Measurements from ENCODE around the gene GRM2. TPM values are rescaled to one million over a fixed set of nuclear protein-coding genes. Genes with fewer than 3 reads are reported as not detected.

The GRM2 gene
- 2.6 TPM for polyA plus RNA-seq (2013, experiment 1 of 2)
- polyA plus RNA-seq (2013, experiment 2 of 2) = 1.1 TPM

- Histone ChIP-seq H3K9me3 (ENCODE audit: control insufficient read depth, low read length) (no peaks in the 10 kb centered on the region), H3K4me1 (ENCODE audit: control insufficient read depth, insufficient read depth, low read length, poor library complexity, severe bottlenecking) (peaks cover 4% of the 10 kb centered on the region), H3K36me3 (ENCODE audit: control insufficient read depth, insufficient read depth, low read length) (no peaks in the 10 kb centered on the region), H3K4me3 (ENCODE audit: extremely low read depth, insufficient read depth, low read length, poor library complexity, severe bottlenecking) (peak within 1 kb of the TSS; percentile 43), H3K27ac (ENCODE audit: low read depth, low read length, severe bottlenecking) (no peak within 1 kb of the TSS)
- 0 to 2% methylated on average over 44 to 48 of the region's 69 CpGs for WGBS, 2 experiments (ENCODE audit: insufficient coverage in 2 of 2)
These were observed at the start of gene GRM2 for GRCh38 chr3:51706788-51707731. Gene GRM2, plus strand, starts transcription at chr3:51707068. Its CDS starts 1,916 bp downstream, at chr3:51708984.

GRCh38 chr3:51657234-51657633 lies 49.6 kb upstream of the GRM2 start:
- Histone ChIP-seq H3K4me3 (ENCODE audit: extremely low read depth, insufficient read depth, low read length, poor library complexity, severe bottlenecking) (no peak overlapping the region), H3K27ac (ENCODE audit: low read depth, low read length, severe bottlenecking) (no peak overlapping the region), H3K4me1 (ENCODE audit: control insufficient read depth, insufficient read depth, low read length, poor library complexity, severe bottlenecking) (no peaks in the 10 kb centered on the region), H3K36me3 (ENCODE audit: control insufficient read depth, insufficient read depth, low read length) (peaks cover 66% of the 10 kb centered on the region), H3K9me3 (ENCODE audit: control insufficient read depth, low read length) (no peaks in the 10 kb centered on the region)
- WGBS, 2 experiments (ENCODE audit: insufficient coverage in 2 of 2) = 100% methylated on average over 1 of the region's 3 CpGs; no CpG with 5 or more reads in 1 of the 2 experiments

GRCh38 chr3:51659942-51660341 lies 46.9 kb upstream of the GRM2 start:
- H3K9me3 ChIP-seq (ENCODE audit: control insufficient read depth, low read length) = no peaks in the 10 kb centered on the region
- no peak overlapping the region for H3K4me3 ChIP-seq (ENCODE audit: extremely low read depth, insufficient read depth, low read length, poor library complexity, severe bottlenecking)
- H3K36me3 ChIP-seq (ENCODE audit: control insufficient read depth, insufficient read depth, low read length) = peaks cover 78% of the 10 kb centered on the region
- 100% methylated on average over 4 to 6 of the region's 9 CpGs for WGBS, 2 experiments (ENCODE audit: insufficient coverage in 2 of 2)
- no peak overlapping the region for H3K27ac ChIP-seq (ENCODE audit: low read depth, low read length, severe bottlenecking)
- no peaks in the 10 kb centered on the region for H3K4me1 ChIP-seq (ENCODE audit: control insufficient read depth, insufficient read depth, low read length, poor library complexity, severe bottlenecking)

- 98% methylated on average over 14 of the region's 14 CpGs for WGBS, 2 experiments (ENCODE audit: insufficient coverage in 2 of 2)
- Histone ChIP-seq H3K27ac (ENCODE audit: low read depth, low read length, severe bottlenecking) (no peak overlapping the region), H3K36me3 (ENCODE audit: control insufficient read depth, insufficient read depth, low read length) (peaks cover 63% of the 10 kb centered on the region), H3K4me3 (ENCODE audit: extremely low read depth, insufficient read depth, low read length, poor library complexity, severe bottlenecking) (no peak overlapping the region), H3K4me1 (ENCODE audit: control insufficient read depth, insufficient read depth, low read length, poor library complexity, severe bottlenecking) (no peaks in the 10 kb centered on the region), H3K9me3 (ENCODE audit: control insufficient read depth, low read length) (no peaks in the 10 kb centered on the region)
These were observed 44.4 kb upstream of the GRM2 start for GRCh38 chr3:51662456-51662855.

- WGBS, 2 experiments (ENCODE audit: insufficient coverage in 2 of 2) = no CpG with 5 or more reads among the region's 1 CpG
- H3K4me3 ChIP-seq (ENCODE audit: extremely low read depth, insufficient read depth, low read length, poor library complexity, severe bottlenecking) = no peak overlapping the region
- peak overlapping the region; percentile 29 for H3K27ac ChIP-seq (ENCODE audit: low read depth, low read length, severe bottlenecking)
- peaks cover 16% of the 10 kb centered on the region for H3K36me3 ChIP-seq (ENCODE audit: control insufficient read depth, insufficient read depth, low read length)
- no peaks in the 10 kb centered on the region for H3K9me3 ChIP-seq (ENCODE audit: control insufficient read depth, low read length)
- peaks cover 18% of the 10 kb centered on the region for H3K4me1 ChIP-seq (ENCODE audit: control insufficient read depth, insufficient read depth, low read length, poor library complexity, severe bottlenecking)
These were observed 38.1 kb upstream of the GRM2 start for GRCh38 chr3:51668756-51669155.

- Histone ChIP-seq H3K27ac (ENCODE audit: low read depth, low read length, severe bottlenecking) (peak overlapping the region; percentile 29), H3K9me3 (ENCODE audit: control insufficient read depth, low read length) (no peaks in the 10 kb centered on the region), H3K36me3 (ENCODE audit: control insufficient read depth, insufficient read depth, low read length) (peaks cover 10% of the 10 kb centered on the region), H3K4me3 (ENCODE audit: extremely low read depth, insufficient read depth, low read length, poor library complexity, severe bottlenecking) (no peak overlapping the region), H3K4me1 (ENCODE audit: control insufficient read depth, insufficient read depth, low read length, poor library complexity, severe bottlenecking) (peaks cover 18% of the 10 kb centered on the region)
- WGBS, 2 experiments (ENCODE audit: insufficient coverage in 2 of 2) = 62 to 78% methylated on average over 8 of the region's 9 CpGs
These were observed 37.4 kb upstream of the GRM2 start for GRCh38 chr3:51669241-51670052.

- Histone ChIP-seq H3K27ac (ENCODE audit: low read depth, low read length, severe bottlenecking) (no peak overlapping the region), H3K36me3 (ENCODE audit: control insufficient read depth, insufficient read depth, low read length) (peaks cover 7% of the 10 kb centered on the region), H3K9me3 (ENCODE audit: control insufficient read depth, low read length) (no peaks in the 10 kb centered on the region), H3K4me3 (ENCODE audit: extremely low read depth, insufficient read depth, low read length, poor library complexity, severe bottlenecking) (peak overlapping the region; percentile 78), H3K4me1 (ENCODE audit: control insufficient read depth, insufficient read depth, low read length, poor library complexity, severe bottlenecking) (peaks cover 18% of the 10 kb centered on the region)
- 90 to 99% methylated on average over 8 of the region's 15 CpGs for WGBS, 2 experiments (ENCODE audit: insufficient coverage in 2 of 2)
These were observed 36.6 kb upstream of the GRM2 start for GRCh38 chr3:51670053-51670822.

- peaks cover 18% of the 10 kb centered on the region for H3K4me1 ChIP-seq (ENCODE audit: control insufficient read depth, insufficient read depth, low read length, poor library complexity, severe bottlenecking)
- peak within 1 kb of the TSS; percentile 59 for H3K27ac ChIP-seq (ENCODE audit: low read depth, low read length, severe bottlenecking)
- no peaks in the 10 kb centered on the region for H3K9me3 ChIP-seq (ENCODE audit: control insufficient read depth, low read length)
- peaks cover 4% of the 10 kb centered on the region for H3K36me3 ChIP-seq (ENCODE audit: control insufficient read depth, insufficient read depth, low read length)
- 2 to 5% methylated on average over 53 to 68 of the region's 81 CpGs for WGBS, 2 experiments (ENCODE audit: insufficient coverage in 2 of 2)
- peak within 1 kb of the TSS; percentile 78 for H3K4me3 ChIP-seq (ENCODE audit: extremely low read depth, insufficient read depth, low read length, poor library complexity, severe bottlenecking)
These were observed 35.8 kb upstream of the GRM2 start, which contains the start of gene TEX264 for GRCh38 chr3:51670823-51671733. Gene TEX264, plus strand, starts transcription at chr3:51671252. Its CDS starts 3,053 bp downstream, at chr3:51674305.

- H3K27ac ChIP-seq (ENCODE audit: low read depth, low read length, severe bottlenecking) = peak overlapping the region; percentile 59
- peak overlapping the region; percentile 78 for H3K4me3 ChIP-seq (ENCODE audit: extremely low read depth, insufficient read depth, low read length, poor library complexity, severe bottlenecking)
- 12 to 13% methylated on average over 34 to 38 of the region's 40 CpGs for WGBS, 2 experiments (ENCODE audit: insufficient coverage in 2 of 2)
- peaks cover 4% of the 10 kb centered on the region for H3K36me3 ChIP-seq (ENCODE audit: control insufficient read depth, insufficient read depth, low read length)
- no peaks in the 10 kb centered on the region for H3K9me3 ChIP-seq (ENCODE audit: control insufficient read depth, low read length)
- peaks cover 18% of the 10 kb centered on the region for H3K4me1 ChIP-seq (ENCODE audit: control insufficient read depth, insufficient read depth, low read length, poor library complexity, severe bottlenecking)
These were observed 35.0 kb upstream of the GRM2 start for GRCh38 chr3:51671734-51672475.
